ENCODE data around the gene MAST3.

MAST3 gene

DNA sequence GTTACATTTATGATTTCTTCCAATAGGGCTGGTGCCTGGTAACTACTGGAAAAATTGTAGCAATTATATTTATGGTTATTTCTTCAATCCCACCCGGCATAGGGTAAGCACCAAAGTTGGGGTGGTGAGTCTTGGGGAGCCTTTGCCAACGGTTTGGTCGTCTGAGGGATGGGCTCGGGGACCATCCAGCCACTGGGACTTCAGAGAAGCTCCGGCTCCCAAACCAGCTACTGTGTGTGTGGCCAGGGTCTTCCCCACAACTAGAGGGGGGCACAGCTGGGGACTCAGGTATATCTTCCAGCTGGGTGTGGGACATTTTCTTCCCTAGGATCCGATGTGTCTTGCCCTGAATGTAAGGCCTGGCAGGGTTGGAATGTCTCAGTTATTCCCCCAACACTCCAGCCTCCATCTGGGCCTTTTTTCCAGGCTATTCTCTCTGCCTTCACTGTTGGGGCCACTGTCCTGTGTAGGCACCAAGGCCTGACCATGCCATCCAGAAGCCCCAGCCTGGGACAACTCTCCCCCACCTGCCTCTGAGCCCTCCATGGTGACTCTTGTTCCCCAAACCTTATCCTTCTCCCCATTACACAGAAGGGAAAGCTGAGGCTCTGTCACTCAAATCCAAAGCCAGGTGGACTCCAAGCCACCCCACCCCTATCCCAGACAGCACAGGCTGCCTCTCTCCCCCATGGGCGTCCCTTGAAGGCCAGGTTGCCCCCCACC is 74.9 kb downstream of the MAST3 start:
- DNase-seq (ENCODE audit: insufficient read length, low spot score) (no peak), FAIRE-seq (no peak)
- TF ChIP-seq TAF1 (IDR thresholded peaks at IDR 0.05; ENCODE audit: low read depth, low read length) (no peak), PAX5 (IDR thresholded peaks at IDR 0.05; ENCODE audit: insufficient read depth, low read length, severe bottlenecking) (no peak), POLR2A (IDR thresholded peaks at IDR 0.05; ENCODE audit: low read depth, low read length) (no peak), SPI1 (IDR thresholded peaks at IDR 0.05; ENCODE audit: low read depth, low read length) (no peak), POLR2AphosphoS5 (IDR thresholded peaks at IDR 0.05; ENCODE audit: low read depth, low read length) (no peak)

DNA sequence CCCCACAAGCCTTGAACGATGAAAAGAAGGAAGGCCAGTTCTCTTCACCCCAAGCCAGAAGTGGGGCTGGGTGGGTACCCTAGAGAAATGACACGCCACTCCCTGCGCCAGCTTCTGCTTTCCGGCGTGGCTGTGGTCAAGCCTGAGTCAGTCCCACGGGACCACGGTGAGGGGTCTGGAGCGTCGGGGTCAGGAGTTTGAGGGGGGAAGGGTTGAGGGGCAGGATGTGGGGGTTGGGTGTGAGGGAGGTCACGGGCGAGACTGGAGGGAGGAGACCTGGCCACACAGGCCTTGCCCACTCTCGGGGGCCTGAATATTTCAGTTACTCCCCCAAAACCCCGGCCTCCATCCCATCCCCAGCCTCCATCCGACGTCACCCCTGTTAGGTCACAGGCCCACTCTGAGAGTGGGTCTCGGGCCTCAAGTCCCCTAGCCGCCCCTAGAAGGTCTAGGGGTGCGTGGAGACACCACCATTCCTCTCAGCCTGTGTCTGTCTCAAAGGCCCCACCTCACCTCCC is 75.5 kb downstream of the MAST3 start:
- FAIRE-seq: no peak
- no peak for TF ChIP-seq POLR2A (IDR thresholded peaks at IDR 0.05; ENCODE audit: low read depth, low read length)
- TF ChIP-seq TAF1 (IDR thresholded peaks at IDR 0.05; ENCODE audit: low read depth, low read length): no peak
- no peak for TF ChIP-seq POU2F2 (IDR thresholded peaks at IDR 0.05; ENCODE audit: low read depth, low read length)
- no peak for TF ChIP-seq POLR2AphosphoS5 (IDR thresholded peaks at IDR 0.05; ENCODE audit: low read depth, low read length)
- no peak for TF ChIP-seq PAX5 (IDR thresholded peaks at IDR 0.05; ENCODE audit: insufficient read depth, low read length, severe bottlenecking)
- TF ChIP-seq SPI1 (IDR thresholded peaks at IDR 0.05; ENCODE audit: low read depth, low read length): no peak
- no peak for DNase-seq (ENCODE audit: insufficient read length, low spot score)

DNA sequence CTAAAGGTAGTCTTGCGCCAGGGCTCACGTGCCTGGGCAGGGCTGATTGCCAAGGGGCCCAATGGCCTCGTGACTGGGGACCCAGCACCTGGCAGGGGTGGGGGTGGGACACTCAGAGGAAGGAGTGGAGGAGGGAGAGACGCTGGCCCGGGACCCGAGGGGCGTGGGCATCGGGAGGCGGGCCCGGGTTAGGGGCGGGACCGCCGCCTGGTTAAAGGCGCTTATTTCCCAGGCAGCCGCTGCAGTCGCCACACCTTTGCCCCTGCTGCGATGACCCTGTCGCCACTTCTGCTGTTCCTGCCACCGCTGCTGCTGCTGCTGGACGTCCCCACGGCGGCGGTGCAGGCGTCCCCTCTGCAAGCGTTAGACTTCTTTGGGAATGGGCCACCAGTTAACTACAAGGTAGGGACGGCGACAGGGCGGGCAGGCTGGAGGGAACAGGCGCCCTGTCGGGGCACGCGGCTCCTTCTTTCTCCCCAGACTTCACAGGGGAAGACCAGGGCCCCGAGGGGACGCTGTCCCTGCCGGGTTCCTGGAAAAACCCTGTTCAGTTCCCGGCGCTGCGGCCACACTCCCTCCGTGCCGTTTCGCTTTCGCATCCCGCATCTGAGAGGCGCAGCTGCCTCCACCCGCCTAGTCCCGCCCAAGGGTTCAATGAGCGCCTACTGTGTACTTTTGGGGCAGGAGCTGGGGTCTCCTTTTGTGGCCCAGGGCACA is 76.2 kb downstream of the MAST3 start, which contains the start of gene IFI30:
IFI30 (plus strand) TSS at position 242 of the 717 bp plus-strand sequence; CDS start at position 271, 29 bp downstream.
- peak; percentile 95 for FAIRE-seq
- DNase-seq (ENCODE audit: insufficient read length, low spot score): peak; percentile 84

DNA sequence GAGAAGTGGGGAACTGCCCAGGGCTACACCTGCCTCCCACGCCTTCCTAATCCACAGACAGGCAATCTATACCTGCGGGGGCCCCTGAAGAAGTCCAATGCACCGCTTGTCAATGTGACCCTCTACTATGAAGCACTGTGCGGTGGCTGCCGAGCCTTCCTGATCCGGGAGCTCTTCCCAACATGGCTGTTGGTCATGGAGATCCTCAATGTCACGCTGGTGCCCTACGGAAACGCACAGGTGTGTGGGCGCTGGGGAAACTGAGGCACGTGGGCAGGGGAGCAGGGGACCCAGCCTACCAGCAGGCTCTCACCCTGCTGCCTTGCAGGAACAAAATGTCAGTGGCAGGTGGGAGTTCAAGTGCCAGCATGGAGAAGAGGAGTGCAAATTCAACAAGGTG is 77.4 kb downstream of the MAST3 start:
- TF ChIP-seq POLR2AphosphoS5 (IDR thresholded peaks at IDR 0.05; ENCODE audit: low read depth, low read length) (no peak), SPI1 (IDR thresholded peaks at IDR 0.05; ENCODE audit: low read depth, low read length) (0 out of 2 replicates have a peak, but pooled peaks have one; percentile 3)
- no peak for DNase-seq (ENCODE audit: insufficient read length, low spot score)
- FAIRE-seq: no peak

More for the DNA sequence above, 76.2 kb downstream of the MAST3 start, which contains the start of gene IFI30:
- no peak for TF ChIP-seq POU2F2 (IDR thresholded peaks at IDR 0.05; ENCODE audit: low read depth, low read length)
- TF ChIP-seq POLR2AphosphoS5 (IDR thresholded peaks at IDR 0.05; ENCODE audit: low read depth, low read length): peak; percentile 78
- TF ChIP-seq TAF1 (IDR thresholded peaks at IDR 0.05; ENCODE audit: low read depth, low read length): peak; percentile 66; the same call in 1 of the 2 replicates
- peak; percentile 70 for TF ChIP-seq POLR2A (IDR thresholded peaks at IDR 0.05; ENCODE audit: low read depth, low read length)
- no peak for TF ChIP-seq PAX5 (IDR thresholded peaks at IDR 0.05; ENCODE audit: insufficient read depth, low read length, severe bottlenecking)
- no peak for TF ChIP-seq SPI1 (IDR thresholded peaks at IDR 0.05; ENCODE audit: low read depth, low read length)

DNA sequence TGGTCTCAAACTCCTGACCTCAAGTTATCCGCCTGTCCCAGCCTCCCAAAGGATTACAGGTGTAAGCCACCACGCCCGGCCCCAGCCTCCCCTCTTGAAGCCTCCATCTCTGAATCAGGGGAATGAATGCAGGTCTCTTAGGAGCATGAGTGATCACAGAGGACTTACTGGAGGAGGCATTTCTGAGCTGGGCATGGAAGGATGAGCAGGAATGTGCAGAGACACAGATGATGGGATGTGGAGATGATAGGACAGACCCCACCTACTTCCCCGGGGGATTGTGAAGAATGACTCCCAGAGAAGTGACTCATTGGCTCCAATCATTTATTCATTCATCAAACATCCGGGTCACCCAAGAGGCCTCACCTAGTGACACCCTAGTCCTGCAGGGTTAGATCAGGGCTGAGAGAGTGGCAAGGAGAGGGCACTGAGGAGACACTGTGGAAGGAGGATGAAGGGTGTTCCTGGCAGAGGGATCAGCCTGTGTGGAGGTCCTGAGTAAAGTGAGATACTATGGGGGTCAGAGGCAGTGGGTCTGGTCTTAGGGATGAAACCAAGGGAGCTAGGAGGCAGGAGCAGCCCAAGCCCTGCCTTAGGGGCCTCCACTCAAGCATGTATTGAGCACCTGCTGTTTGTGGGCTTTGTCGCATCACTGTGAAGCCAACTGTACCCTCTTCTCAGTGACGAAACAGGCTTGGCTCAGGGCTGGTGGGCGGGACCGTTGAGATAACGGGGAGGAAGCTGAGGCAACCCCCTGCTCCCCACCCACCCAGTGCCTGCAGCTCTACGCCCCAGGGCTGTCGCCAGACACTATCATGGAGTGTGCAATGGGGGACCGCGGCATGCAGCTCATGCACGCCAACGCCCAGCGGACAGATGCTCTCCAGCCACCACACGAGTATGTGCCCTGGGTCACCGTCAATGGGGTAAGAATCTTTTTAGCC is 79.1 kb downstream of the MAST3 start:
- peak; percentile 45 for FAIRE-seq
- DNase-seq (ENCODE audit: insufficient read length, low spot score): no peak
- no peak for TF ChIP-seq SPI1 (IDR thresholded peaks at IDR 0.05; ENCODE audit: low read depth, low read length)
- no peak for TF ChIP-seq TAF1 (IDR thresholded peaks at IDR 0.05; ENCODE audit: low read depth, low read length)
- TF ChIP-seq POLR2AphosphoS5 (IDR thresholded peaks at IDR 0.05; ENCODE audit: low read depth, low read length): no peak
- TF ChIP-seq PAX5 (IDR thresholded peaks at IDR 0.05; ENCODE audit: insufficient read depth, low read length, severe bottlenecking): no peak
- no peak for TF ChIP-seq POU2F2 (IDR thresholded peaks at IDR 0.05; ENCODE audit: low read depth, low read length)
- no peak for TF ChIP-seq POLR2A (IDR thresholded peaks at IDR 0.05; ENCODE audit: low read depth, low read length)

DNA sequence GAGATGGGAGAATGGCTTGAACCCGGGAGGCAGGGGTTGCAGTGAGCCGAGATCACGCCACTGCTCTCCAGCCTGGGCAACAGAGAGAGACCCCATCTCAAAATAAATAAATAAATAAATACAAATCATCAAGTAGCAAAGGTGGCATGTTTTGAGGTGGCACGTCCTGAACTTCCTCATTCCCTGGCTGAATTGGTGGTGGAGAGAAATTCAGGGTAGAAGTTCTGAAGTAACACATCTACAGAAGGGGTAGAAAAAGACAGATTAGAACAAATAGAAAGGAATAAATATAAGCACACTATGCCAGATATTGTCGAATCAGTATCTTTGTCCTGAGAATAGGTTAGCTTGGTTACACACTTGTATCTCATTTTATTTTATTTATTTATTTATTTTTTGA is 82.4 kb downstream of the MAST3 start:
- DNase-seq (ENCODE audit: insufficient read length, low spot score) (no peak), FAIRE-seq (no peak)
- no peak for TF ChIP-seq POLR2A (IDR thresholded peaks at IDR 0.05; ENCODE audit: low read depth, low read length)
- no peak for TF ChIP-seq PAX5 (IDR thresholded peaks at IDR 0.05; ENCODE audit: insufficient read depth, low read length, severe bottlenecking)
- no peak for TF ChIP-seq POLR2AphosphoS5 (IDR thresholded peaks at IDR 0.05; ENCODE audit: low read depth, low read length)
- TF ChIP-seq SPI1 (IDR thresholded peaks at IDR 0.05; ENCODE audit: low read depth, low read length): no peak
- TF ChIP-seq POU2F2 (IDR thresholded peaks at IDR 0.05; ENCODE audit: low read depth, low read length): no peak
- no peak for TF ChIP-seq TAF1 (IDR thresholded peaks at IDR 0.05; ENCODE audit: low read depth, low read length)

DNA sequence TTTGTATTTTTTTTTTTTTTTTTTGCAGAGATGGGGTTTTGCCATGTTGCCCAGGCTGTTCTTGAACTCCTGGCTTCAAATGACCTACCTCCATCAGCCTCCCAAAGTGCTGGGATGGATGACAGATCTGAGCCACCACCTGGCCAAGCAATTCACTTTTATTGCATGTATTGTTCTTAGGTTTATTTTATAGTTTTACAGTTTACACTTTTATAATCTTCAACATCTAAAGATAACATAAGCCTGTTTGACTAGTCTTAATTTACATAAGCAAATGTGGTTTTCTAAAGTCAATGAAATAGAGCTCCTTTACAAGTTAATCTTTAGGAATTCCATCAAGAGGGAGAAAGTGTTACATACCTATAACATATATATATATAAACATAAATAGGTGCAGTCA is 86.0 kb downstream of the MAST3 start:
- no peak for TF ChIP-seq SPI1 (IDR thresholded peaks at IDR 0.05; ENCODE audit: low read depth, low read length)
- TF ChIP-seq POU2F2 (IDR thresholded peaks at IDR 0.05; ENCODE audit: low read depth, low read length): no peak
- TF ChIP-seq POLR2AphosphoS5 (IDR thresholded peaks at IDR 0.05; ENCODE audit: low read depth, low read length): no peak
- no peak for TF ChIP-seq PAX5 (IDR thresholded peaks at IDR 0.05; ENCODE audit: insufficient read depth, low read length, severe bottlenecking)
- no peak for TF ChIP-seq POLR2A (IDR thresholded peaks at IDR 0.05; ENCODE audit: low read depth, low read length)
- TF ChIP-seq TAF1 (IDR thresholded peaks at IDR 0.05; ENCODE audit: low read depth, low read length): no peak
- DNase-seq (ENCODE audit: insufficient read length, low spot score): no peak
- FAIRE-seq: no peak

DNA sequence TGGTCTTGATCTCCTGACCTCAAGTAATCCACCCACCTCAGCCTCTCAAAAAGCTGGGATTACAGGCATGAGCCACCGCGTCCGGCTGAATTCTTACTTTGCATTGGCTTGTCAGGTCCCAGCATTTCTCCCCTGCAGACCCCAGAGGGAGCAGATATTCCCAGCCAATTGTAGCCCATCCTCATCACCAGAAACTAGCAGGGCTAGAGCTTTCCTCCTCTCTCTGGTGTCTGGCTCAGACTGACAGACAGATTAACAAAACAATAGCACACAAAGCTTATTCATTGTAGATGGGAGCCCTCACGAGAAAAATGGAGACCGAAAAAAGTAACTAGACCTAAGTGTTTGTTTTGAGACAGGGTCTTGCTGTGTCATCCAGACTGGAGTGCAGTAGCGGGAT is 88.0 kb downstream of the MAST3 start:
- no peak for FAIRE-seq
- TF ChIP-seq PAX5 (IDR thresholded peaks at IDR 0.05; ENCODE audit: insufficient read depth, low read length, severe bottlenecking): no peak
- TF ChIP-seq POLR2AphosphoS5 (IDR thresholded peaks at IDR 0.05; ENCODE audit: low read depth, low read length): no peak
- no peak for TF ChIP-seq POLR2A (IDR thresholded peaks at IDR 0.05; ENCODE audit: low read depth, low read length)
- no peak for TF ChIP-seq SPI1 (IDR thresholded peaks at IDR 0.05; ENCODE audit: low read depth, low read length)
- TF ChIP-seq TAF1 (IDR thresholded peaks at IDR 0.05; ENCODE audit: low read depth, low read length): no peak
- no peak for TF ChIP-seq POU2F2 (IDR thresholded peaks at IDR 0.05; ENCODE audit: low read depth, low read length)
- DNase-seq (ENCODE audit: insufficient read length, low spot score): no peak

Data from GM12891 (cell line).